COLO668 (cell line): ENCODE measurements around the gene RGS6.

ENCODE experiments used
- DNase-seq: peaks from one replicate; lab custom pipeline; 2025; ENCODE audit not compliant: unreplicated experiment; lab: John Stamatoyannopoulos, UW

RGS6 gene

GRCh38 chr14:72389200-72389599 lies 457.0 kb downstream of the RGS6 start:
- DNase-seq = no peak

GRCh38 chr14:72401101-72401625 lies 468.9 kb downstream of the RGS6 start:
- DNase-seq = no peak

- DNase-seq = no peak
These were observed 469.6 kb downstream of the RGS6 start for GRCh38 chr14:72401632-72402376.

GRCh38 chr14:72402377-72402772 lies 470.1 kb downstream of the RGS6 start:
- no peak for DNase-seq

- DNase-seq = no peak
These were observed 472.0 kb downstream of the RGS6 start for GRCh38 chr14:72404106-72404774.

GRCh38 chr14:72404998-72405397 lies 472.8 kb downstream of the RGS6 start:
- no peak for DNase-seq

GRCh38 chr14:72408020-72408419 lies 475.8 kb downstream of the RGS6 start:
- DNase-seq = no peak

GRCh38 chr14:72409047-72409446 lies 476.8 kb downstream of the RGS6 start:
- DNase-seq = no peak

- DNase-seq = no peak
These were observed 484.0 kb downstream of the RGS6 start for GRCh38 chr14:72416081-72416849.

- DNase-seq = peak; percentile 13
These were observed 484.7 kb downstream of the RGS6 start for GRCh38 chr14:72416892-72417291.

- no peak for DNase-seq
These were observed 486.6 kb downstream of the RGS6 start for GRCh38 chr14:72418806-72419205.

GRCh38 chr14:72419226-72419775 lies 487.1 kb downstream of the RGS6 start:
- DNase-seq = no peak

GRCh38 chr14:72420749-72421474 lies 488.7 kb downstream of the RGS6 start:
- DNase-seq = peak; percentile 56

GRCh38 chr14:72423957-72424356 lies 491.7 kb downstream of the RGS6 start:
- no peak for DNase-seq

GRCh38 chr14:72430457-72430856 lies 498.2 kb downstream of the RGS6 start:
- DNase-seq = no peak

GRCh38 chr14:72432748-72433147 lies 500.5 kb downstream of the RGS6 start:
- no peak for DNase-seq

GRCh38 chr14:72433511-72433910 lies 501.3 kb downstream of the RGS6 start:
- no peak for DNase-seq

GRCh38 chr14:72434856-72435255 lies 502.6 kb downstream of the RGS6 start:
- no peak for DNase-seq

- no peak for DNase-seq
These were observed 507.5 kb downstream of the RGS6 start for GRCh38 chr14:72439707-72440106.

GRCh38 chr14:72443256-72443655 lies 511.0 kb downstream of the RGS6 start:
- no peak for DNase-seq

GRCh38 chr14:72443991-72444441 lies 511.8 kb downstream of the RGS6 start:
- DNase-seq = no peak
